ENCODE results near the gene SOHLH1. TPM values are rescaled to one million over a fixed set of nuclear protein-coding genes. Genes with fewer than 3 reads are reported as not detected.

Gene SOHLH1
- total and polyA plus RNA-seq, 8 donors = not detected

GRCh38 chr9:135734616-135735144 lies 35.4 kb upstream of the SOHLH1 start:
- TF ChIP-seq CTCF (IDR thresholded peaks at IDR 0.05) (no peak), POLR2AphosphoS5 (IDR thresholded peaks at IDR 0.05) (no peak), POLR2A (IDR thresholded peaks at IDR 0.05) (no peak), EP300 (IDR thresholded peaks at IDR 0.05) (no peak)
- 73 to 92% (median 78%) methylated on average over 15 to 27 of the region's 27 CpGs for WGBS, 5 donors
- peaks cover 0 to 63% (median 38%) of the 10 kb centered on the region in 3 donors for H3K27me3 ChIP-seq
- H3K4me3 ChIP-seq = no peak overlapping the region
- DNase-seq = no peak
- intact Hi-C loops (cut with DNase I; ENCODE audit: low total_unique reads) = no loop called here
- H3K9me3 ChIP-seq = peaks cover 0 to 20% (median 14%) of the 10 kb centered on the region in 4 donors
- H3K36me3 ChIP-seq = no peaks in the 10 kb centered on the region
- peaks cover 0 to 3% (median 0%) of the 10 kb centered on the region in 4 donors for H3K4me1 ChIP-seq
- no peak overlapping the region for H3K27ac ChIP-seq

GRCh38 chr9:135732569-135733257 lies 33.4 kb upstream of the SOHLH1 start:
- intact Hi-C loops (cut with DNase I; ENCODE audit: low total_unique reads) = no loop called here
- peaks cover 0 to 3% (median 0%) of the 10 kb centered on the region in 4 donors for H3K4me1 ChIP-seq
- no peak overlapping the region for H3K27ac ChIP-seq
- no peaks in the 10 kb centered on the region for H3K36me3 ChIP-seq
- TF ChIP-seq POLR2AphosphoS5 (IDR thresholded peaks at IDR 0.05) = no peak
- no peak for TF ChIP-seq EP300 (IDR thresholded peaks at IDR 0.05)
- TF ChIP-seq CTCF (IDR thresholded peaks at IDR 0.05) = no peak
- no peak for TF ChIP-seq POLR2A (IDR thresholded peaks at IDR 0.05)
- peaks cover 0 to 20% (median 14%) of the 10 kb centered on the region in 4 donors for H3K9me3 ChIP-seq
- H3K4me3 ChIP-seq = no peak overlapping the region
- H3K27me3 ChIP-seq = peaks cover 0 to 63% (median 29%) of the 10 kb centered on the region in 3 donors
- no peak for DNase-seq
- WGBS, 5 donors = 42 to 62% (median 56%) methylated on average over 5 to 6 of the region's 6 CpGs

GRCh38 chr9:135731454-135731853 lies 32.2 kb upstream of the SOHLH1 start:
- no peak overlapping the region for H3K4me3 ChIP-seq
- no peaks in the 10 kb centered on the region for H3K4me1 ChIP-seq
- no peak for TF ChIP-seq POLR2AphosphoS5 (IDR thresholded peaks at IDR 0.05)
- TF ChIP-seq POLR2A (IDR thresholded peaks at IDR 0.05) = no peak
- TF ChIP-seq EP300 (IDR thresholded peaks at IDR 0.05) = no peak
- TF ChIP-seq CTCF (IDR thresholded peaks at IDR 0.05) = no peak
- H3K27ac ChIP-seq = no peak overlapping the region
- H3K9me3 ChIP-seq = peaks cover 0 to 20% (median 14%) of the 10 kb centered on the region in 4 donors
- H3K36me3 ChIP-seq = no peaks in the 10 kb centered on the region
- DNase-seq = no peak
- WGBS, 5 donors = 89 to 94% (median 91%) methylated on average over 12 of the region's 12 CpGs
- peaks cover 0 to 60% (median 24%) of the 10 kb centered on the region in 3 donors for H3K27me3 ChIP-seq
- intact Hi-C loops (cut with DNase I; ENCODE audit: low total_unique reads) = no loop called here

GRCh38 chr9:135729480-135729879 lies 30.2 kb upstream of the SOHLH1 start:
- DNase-seq = no peak
- TF ChIP-seq CTCF (IDR thresholded peaks at IDR 0.05) = no peak
- TF ChIP-seq POLR2A (IDR thresholded peaks at IDR 0.05) = no peak
- no peak for TF ChIP-seq EP300 (IDR thresholded peaks at IDR 0.05)
- TF ChIP-seq POLR2AphosphoS5 (IDR thresholded peaks at IDR 0.05) = no peak
- peaks cover 0 to 16% (median 14%) of the 10 kb centered on the region in 4 donors for H3K9me3 ChIP-seq
- no peak overlapping the region for H3K27ac ChIP-seq
- H3K27me3 ChIP-seq = peaks cover 0 to 60% (median 18%) of the 10 kb centered on the region in 3 donors
- intact Hi-C loops (cut with DNase I; ENCODE audit: low total_unique reads) = no loop called here
- H3K36me3 ChIP-seq = no peaks in the 10 kb centered on the region
- WGBS, 5 donors = 71 to 86% (median 82%) methylated on average over 13 of the region's 13 CpGs
- H3K4me3 ChIP-seq = no peak overlapping the region
- H3K4me1 ChIP-seq = no peaks in the 10 kb centered on the region
